ENCODE data around the gene OIT3. TPM values are rescaled to one million over a fixed set of nuclear protein-coding genes. Genes with fewer than 3 reads are reported as not detected.

Gene OIT3
- total RNA-seq, result 0.15 TPM in 1 of 2 replicates, not detected in the other
- 0.05 TPM in 1 of 2 replicates, not detected in the other for polyA plus RNA-seq
- polyA plus RNA-seq (2011; cell fraction: cytosol; rRNA removed), result 0.03 and 0.05 TPM in 2 replicates
- 0.18 and 0.32 TPM in 2 replicates for polyA plus RNA-seq (2011; cell fraction: nucleus; rRNA removed)
- polyA plus RNA-seq (2012), result not detected in 2 replicates
- polyA minus RNA-seq, result 0.49 and 0.61 TPM in 2 replicates
- not detected for polyA minus RNA-seq (2011; cell fraction: cytosol; rRNA and poly(A)+ RNA removed)
- polyA minus RNA-seq (2011; cell fraction: nucleus; rRNA and poly(A)+ RNA removed), result 0.43 and 0.67 TPM in 2 replicates
- Bru-seq, nascent RNA, result percentile 28 among the genes with signal in this experiment
- percentile 43 among the genes with signal in this experiment for BruChase-seq, experiment 1, labeled RNA remaining after a 6-hour chase
- BruChase-seq, experiment 2, labeled RNA remaining after a 2-hour chase, result percentile 35 among the genes with signal in this experiment
- long read RNA-seq, result 0 reads

DNA sequence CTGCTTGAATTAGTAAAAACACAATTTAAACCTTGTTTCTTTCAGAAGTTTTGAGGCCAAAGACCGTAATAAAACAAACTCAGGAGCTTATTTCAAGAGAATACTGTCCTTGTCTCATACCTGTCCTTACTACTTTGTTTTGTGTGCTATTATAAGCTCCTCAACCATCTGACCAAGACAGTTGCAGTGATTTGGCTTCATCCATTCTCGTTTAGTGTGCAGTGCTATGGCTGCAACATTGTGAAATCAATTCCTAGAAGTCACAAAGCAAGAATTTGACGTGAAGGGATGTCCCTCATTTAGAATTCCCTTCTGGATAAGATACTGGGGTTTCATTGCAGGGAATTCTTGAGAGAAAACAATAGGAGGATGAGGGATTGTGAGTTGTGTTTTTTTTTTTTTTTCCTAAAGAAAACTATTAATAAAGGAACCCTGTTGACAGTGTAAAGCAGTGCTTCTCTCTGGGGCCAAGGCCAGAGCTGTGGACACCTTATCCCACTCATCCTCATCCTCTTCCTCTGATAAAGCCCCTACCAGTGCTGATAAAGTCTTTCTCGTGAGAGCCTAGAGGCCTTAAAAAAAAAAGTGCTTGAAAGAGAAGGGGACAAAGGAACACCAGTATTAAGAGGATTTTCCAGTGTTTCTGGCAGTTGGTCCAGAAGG is at the start of gene OIT3:
Gene OIT3, plus strand, starts transcription at position 604 of the 663 bp plus-strand sequence. CDS start 60 bp downstream, outside the sequence.
- Histone ChIP-seq H3K36me3 (ENCODE audit: control insufficient read depth in 2 of 2, extremely low read depth in 1 of 2, insufficient read depth in 2 of 2, low read length in 2 of 2) (no peaks in the 10 kb centered on the region), H3K9me1 (replicated peaks; ENCODE audit: control insufficient read depth, extremely low read depth, insufficient read depth, low read length) (no peaks in the 10 kb centered on the region), H3K4me2 (ENCODE audit: insufficient read depth, low read length) (no peak within 1 kb of the TSS), H3K79me2 (ENCODE audit: control insufficient read depth, insufficient read depth, low read length) (no peaks in the 10 kb centered on the region), H4K20me1 (replicated peaks; ENCODE audit: control insufficient read depth, extremely low read depth, insufficient read depth, low read length) (no peaks in the 10 kb centered on the region), H2AFZ (ENCODE audit: low read depth, low read length) (no peak within 1 kb of the TSS), H3K4me3 (replicated peaks in 1 of 3; ENCODE audit: insufficient read depth in 1 of 3, low read depth in 1 of 3, low read length in 3 of 3) (no peak within 1 kb of the TSS), H3K9ac (replicated peaks; ENCODE audit: extremely low read depth, insufficient read depth, low read length) (no peak within 1 kb of the TSS), H3K27ac (ENCODE audit: insufficient read depth, low read depth, low read length) (no peak within 1 kb of the TSS), H3K4me1 (ENCODE audit: control insufficient read depth, extremely low read depth, insufficient read depth, low read length) (peaks cover under 1% of the 10 kb centered on the region), H3K27me3 (ENCODE audit: control insufficient read depth in 2 of 2, insufficient read depth in 2 of 2, low read length in 2 of 2) (no peaks in the 10 kb centered on the region), H3K9me3 (replicated peaks; ENCODE audit: control insufficient read depth, insufficient read depth, low read length) (no peaks in the 10 kb centered on the region)
- CTCF ChIA-PET, result interaction anchor here (1.0 to 1.3 kb wide), 2 partner anchors 12 to 44 kb away, joined by 3 read pairs; no protein-coding TSS in a partner anchor
- POLR2A ChIA-PET, result no interaction called here
- DNase-seq (ENCODE audit: low read depth, low spot score), result peak; percentile 13
- BruUV-seq (replicated peaks), result no TSS peak
- intact Hi-C loops (cut with micrococcal nuclease), result no loop called here
- dilution Hi-C loops (cut with MboI; ENCODE audit: extremely low pct_ligation_motif_present, low sequenced_read_pairs), result no loop called here
- TF ChIP-seq FOS (IDR thresholded peaks at IDR 0.05; ENCODE audit: borderline replicate concordance, insufficient read depth, low read length) (no peak), JUN (IDR thresholded peaks at IDR 0.05; ENCODE audit: borderline replicate concordance, insufficient read depth, insufficient read length, low read depth) (no peak), POLR2A (IDR thresholded peaks at IDR 0.05; ENCODE audit: low read depth, low read length) (no peak)
- no peak for FAIRE-seq

DNA sequence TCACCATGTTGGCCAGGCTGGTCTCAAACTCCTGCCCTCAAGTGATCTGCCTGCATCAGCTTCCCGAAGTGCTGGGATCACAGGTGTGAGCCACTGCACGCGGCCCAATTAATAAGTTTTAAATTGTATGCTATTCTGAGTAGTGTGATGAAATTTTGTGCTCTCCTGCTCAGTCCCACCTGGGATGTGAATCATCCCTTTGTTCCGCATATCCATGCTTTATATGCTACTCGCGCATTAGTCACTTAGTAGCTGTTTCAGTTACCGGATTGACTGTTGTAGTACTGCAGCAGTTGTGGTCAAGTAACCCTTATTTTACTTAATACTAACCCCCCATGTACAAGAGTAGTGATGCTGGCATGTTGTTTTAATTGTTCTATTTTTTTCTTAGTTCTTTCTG is 47.3 kb upstream of the OIT3 start:
- Histone ChIP-seq H3K4me2 (ENCODE audit: insufficient read depth, low read length) (no peak overlapping the region), H4K20me1 (replicated peaks; ENCODE audit: control insufficient read depth, extremely low read depth, insufficient read depth, low read length) (no peaks in the 10 kb centered on the region), H3K4me3 (replicated peaks in 1 of 3; ENCODE audit: insufficient read depth in 1 of 3, low read depth in 1 of 3, low read length in 3 of 3) (no peak overlapping the region), H3K9me3 (replicated peaks; ENCODE audit: control insufficient read depth, insufficient read depth, low read length) (no peaks in the 10 kb centered on the region), H3K27me3 (ENCODE audit: control insufficient read depth in 2 of 2, insufficient read depth in 2 of 2, low read length in 2 of 2) (no peaks in the 10 kb centered on the region), H3K27ac (ENCODE audit: insufficient read depth, low read depth, low read length) (no peak overlapping the region), H3K36me3 (ENCODE audit: control insufficient read depth in 2 of 2, extremely low read depth in 1 of 2, insufficient read depth in 2 of 2, low read length in 2 of 2) (no peaks in the 10 kb centered on the region), H3K4me1 (ENCODE audit: control insufficient read depth, extremely low read depth, insufficient read depth, low read length) (no peaks in the 10 kb centered on the region), H3K9ac (replicated peaks; ENCODE audit: extremely low read depth, insufficient read depth, low read length) (no peak overlapping the region), H2AFZ (ENCODE audit: low read depth, low read length) (no peak overlapping the region), H3K9me1 (replicated peaks; ENCODE audit: control insufficient read depth, extremely low read depth, insufficient read depth, low read length) (no peaks in the 10 kb centered on the region), H3K79me2 (ENCODE audit: control insufficient read depth, insufficient read depth, low read length) (no peaks in the 10 kb centered on the region)
- dilution Hi-C loops (cut with MboI; ENCODE audit: extremely low pct_ligation_motif_present, low sequenced_read_pairs), result no loop called here
- DNase-seq (ENCODE audit: low read depth, low spot score) (peak; percentile 32), FAIRE-seq (no peak)
- ChIA-PET CTCF (interaction anchor here (0.6 to 1.3 kb wide), 6 partner anchors 10 to 221 kb away, joined by 3 to 8 read pairs (median 5); partner anchors contain the start of gene MICU1), POLR2A (no interaction called here)
- BruUV-seq (replicated peaks), result no TSS peak
- intact Hi-C loops (cut with micrococcal nuclease), result no loop called here
- TF ChIP-seq JUN (IDR thresholded peaks at IDR 0.05; ENCODE audit: borderline replicate concordance, insufficient read depth, insufficient read length, low read depth), result no peak
- no peak for TF ChIP-seq GATA2 (IDR thresholded peaks at IDR 0.05; ENCODE audit: insufficient read depth, insufficient read length, low read depth, low read length)
- no peak for TF ChIP-seq FOS (IDR thresholded peaks at IDR 0.05; ENCODE audit: borderline replicate concordance, insufficient read depth, low read length)
- no peak for TF ChIP-seq MYC (IDR thresholded peaks at IDR 0.05; ENCODE audit: low read depth, low read length)
- TF ChIP-seq POLR2A (IDR thresholded peaks at IDR 0.05; ENCODE audit: low read depth, low read length), result no peak

All from endothelial cell of umbilical vein (primary cell).